Subcutaneous abdominal adipose tissue (tissue), 5 donors: ENCODE data around the gene PTGIR.

Experiments
- H3K27ac ChIP-seq: one replicate; pipeline ENCODE4 v1.7.0; 2013; ENCODE audit warnings: low read depth, mild to moderate bottlenecking, inconsistent platforms, low read length, moderate library complexity
- H3K27me3 ChIP-seq, 5 donors: one replicate each; pipeline ENCODE4 v1.7.0; 2013; ENCODE audit warnings: low read length in 5 of 5, inconsistent platforms in 1 of 5; ENCODE audit not compliant: control insufficient read depth in 5 of 5, insufficient read depth in 4 of 5
- H3K36me3 ChIP-seq, 5 donors: one replicate each; pipeline ENCODE4 v1.7.0; 2013; ENCODE audit warnings: low read length in 5 of 5; ENCODE audit not compliant: control insufficient read depth in 5 of 5, insufficient read depth in 5 of 5
- H3K4me1 ChIP-seq, 5 donors: one replicate each; pipeline ENCODE4 v1.7.0; 2013; ENCODE audit warnings: low read length in 5 of 5, mild to moderate bottlenecking in 3 of 5, moderate library complexity in 1 of 5; ENCODE audit not compliant: control insufficient read depth in 5 of 5, insufficient read depth in 5 of 5
- H3K4me3 ChIP-seq, 5 donors: one replicate each; pipeline ENCODE4 v1.7.0; 2013; ENCODE audit warnings: low read length in 5 of 5, low read depth in 1 of 5
- H3K9ac ChIP-seq, 5 donors: one replicate each; pipeline ENCODE4 v1.7.0; 2013; ENCODE audit warnings: low read length in 5 of 5, mild to moderate bottlenecking in 4 of 5, moderate library complexity in 3 of 5
- H3K9me3 ChIP-seq, 5 donors: one replicate each; pipeline ENCODE4 v1.7.0; 2013; ENCODE audit warnings: low read length in 5 of 5; ENCODE audit not compliant: control insufficient read depth in 5 of 5
- donor health status: healthy.
- donor health status: healthy.
- donor health status: healthy.
- donor health status: healthy.
- donor health status: healthy.

PTGIR gene, protein sequence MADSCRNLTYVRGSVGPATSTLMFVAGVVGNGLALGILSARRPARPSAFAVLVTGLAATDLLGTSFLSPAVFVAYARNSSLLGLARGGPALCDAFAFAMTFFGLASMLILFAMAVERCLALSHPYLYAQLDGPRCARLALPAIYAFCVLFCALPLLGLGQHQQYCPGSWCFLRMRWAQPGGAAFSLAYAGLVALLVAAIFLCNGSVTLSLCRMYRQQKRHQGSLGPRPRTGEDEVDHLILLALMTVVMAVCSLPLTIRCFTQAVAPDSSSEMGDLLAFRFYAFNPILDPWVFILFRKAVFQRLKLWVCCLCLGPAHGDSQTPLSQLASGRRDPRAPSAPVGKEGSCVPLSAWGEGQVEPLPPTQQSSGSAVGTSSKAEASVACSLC

GRCh38 chr19:46624958-46625661 lies at the start of gene PTGIR:
TSS of gene PTGIR (minus strand) at chr19:46625089. CDS start at chr19:46624225, 864 bp downstream.
- no peaks in the 10 kb centered on the region for H3K9me3 ChIP-seq
- H3K4me1 ChIP-seq, result peaks cover 5 to 66% (median 48%) of the 10 kb centered on the region in 5 donors
- peak within 1 kb of the TSS; percentile 83 for H3K27ac ChIP-seq
- H3K27me3 ChIP-seq, result peaks cover 0 to 9% (median 0%) of the 10 kb centered on the region in 5 donors
- peak within 1 kb of the TSS in 3 of 5 donors; percentile 39 to 56 (median 42) for H3K9ac ChIP-seq
- H3K36me3 ChIP-seq, result no peaks in the 10 kb centered on the region
- H3K4me3 ChIP-seq, result peak within 1 kb of the TSS in 4 of 5 donors; percentile 53 to 63 (median 57)

DNA sequence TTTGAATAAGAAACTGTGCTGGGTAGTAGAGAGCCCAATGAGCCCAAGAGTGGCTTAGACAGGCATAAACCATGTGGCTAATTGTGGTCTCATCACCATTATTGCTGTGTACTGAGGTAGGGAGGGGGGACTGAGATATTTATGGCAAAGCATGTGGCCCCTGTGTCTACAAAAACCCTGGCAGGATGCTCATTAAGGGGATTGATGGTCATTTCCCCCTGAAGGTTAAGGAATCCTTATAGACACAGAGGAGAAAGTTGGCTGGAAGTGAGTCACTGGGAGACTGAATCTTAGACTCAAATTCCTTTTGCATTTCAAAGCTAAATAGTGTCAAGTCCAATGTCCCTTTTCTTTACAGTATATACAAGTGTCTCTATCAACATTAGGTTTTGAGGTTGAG lies 45.9 kb upstream of the PTGIR start:
- no peaks in the 10 kb centered on the region for H3K27me3 ChIP-seq
- H3K9me3 ChIP-seq, result no peaks in the 10 kb centered on the region
- H3K4me3 ChIP-seq, result no peak overlapping the region
- H3K27ac ChIP-seq, result no peak overlapping the region
- peaks cover 0 to 32% (median 23%) of the 10 kb centered on the region in 5 donors for H3K36me3 ChIP-seq
- H3K9ac ChIP-seq, result no peak overlapping the region
- no peaks in the 10 kb centered on the region for H3K4me1 ChIP-seq

- Histone ChIP-seq H3K4me3 (no peak overlapping the region), H3K9ac (no peak overlapping the region), H3K4me1 (no peaks in the 10 kb centered on the region), H3K27me3 (peaks cover 0 to 2% (median 0%) of the 10 kb centered on the region in 5 donors), H3K36me3 (peaks cover 0 to 15% (median 9%) of the 10 kb centered on the region in 5 donors), H3K9me3 (no peaks in the 10 kb centered on the region), H3K27ac (no peak overlapping the region)
Measured at GRCh38 chr19:46668662-46669061, 43.8 kb upstream of the PTGIR start.

GRCh38 chr19:46665072-46665471 lies 40.2 kb upstream of the PTGIR start:
- Histone ChIP-seq H3K9ac (no peak overlapping the region), H3K27me3 (peaks cover under 1 to 8% (median 4%) of the 10 kb centered on the region in 5 donors), H3K4me1 (peaks cover 0 to 15% (median 14%) of the 10 kb centered on the region in 5 donors), H3K4me3 (no peak overlapping the region), H3K36me3 (no peaks in the 10 kb centered on the region), H3K9me3 (no peaks in the 10 kb centered on the region), H3K27ac (no peak overlapping the region)

GRCh38 chr19:46661735-46662592 lies 37.1 kb upstream of the PTGIR start:
- peak overlapping the region in 1 of 5 donors; percentile 42 for H3K9ac ChIP-seq
- H3K27me3 ChIP-seq, result peaks cover 13 to 21% (median 19%) of the 10 kb centered on the region in 5 donors
- peak overlapping the region; percentile 47 to 64 (median 54) for H3K4me3 ChIP-seq
- H3K27ac ChIP-seq, result peak overlapping the region; percentile 59
- peaks cover 0 to 26% (median 24%) of the 10 kb centered on the region in 5 donors for H3K4me1 ChIP-seq
- H3K36me3 ChIP-seq, result no peaks in the 10 kb centered on the region
- no peaks in the 10 kb centered on the region for H3K9me3 ChIP-seq

DNA sequence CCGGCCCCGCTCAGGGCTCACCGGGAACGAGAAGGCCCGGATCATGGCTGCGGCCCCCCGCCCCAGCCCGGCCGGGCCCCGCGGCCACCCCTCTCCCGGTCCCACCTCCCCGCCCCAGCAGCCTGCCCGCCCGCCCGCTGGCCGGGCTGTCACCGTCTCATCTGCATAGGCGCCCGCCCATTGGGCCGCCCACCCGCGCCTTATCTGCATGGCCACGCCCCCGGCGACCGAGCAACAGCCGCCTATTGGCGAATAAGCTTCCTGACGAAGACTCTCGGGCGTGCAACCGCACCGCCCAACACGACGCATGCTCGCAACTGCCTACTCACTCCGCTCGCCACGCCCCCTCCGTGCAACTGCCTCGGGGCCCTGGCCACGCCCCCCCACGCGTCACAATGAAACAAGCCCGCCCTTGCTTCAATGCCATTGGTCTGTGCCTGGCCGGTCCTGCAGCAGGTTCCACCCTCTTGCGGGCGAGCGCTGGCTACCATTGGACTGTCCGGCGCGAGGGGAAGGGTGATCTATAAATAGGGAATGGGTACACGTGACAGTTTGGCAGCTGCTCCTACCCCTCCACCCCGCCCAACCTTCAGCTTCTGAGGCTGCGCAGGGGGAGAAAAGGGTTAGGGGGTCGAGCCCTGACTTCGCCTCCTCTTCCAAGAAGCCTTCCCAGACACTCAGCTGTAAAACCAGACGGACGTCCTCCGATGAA lies 36.3 kb upstream of the PTGIR start, which contains the start of gene DACT3:
Gene DACT3, minus strand, starts transcription at position 163 of the 712 bp plus-strand sequence. Its CDS starts 118 bp downstream, at position 45.
- Histone ChIP-seq H3K4me3 (peak within 1 kb of the TSS; percentile 57 to 82 (median 64)), H3K4me1 (peaks cover 0 to 26% (median 24%) of the 10 kb centered on the region in 5 donors), H3K27ac (peak within 1 kb of the TSS; percentile 59), H3K36me3 (no peaks in the 10 kb centered on the region), H3K9me3 (no peaks in the 10 kb centered on the region), H3K9ac (peak within 1 kb of the TSS in 4 of 5 donors; percentile 51 to 72 (median 57)), H3K27me3 (peaks cover 13 to 21% (median 19%) of the 10 kb centered on the region in 5 donors)

DNA sequence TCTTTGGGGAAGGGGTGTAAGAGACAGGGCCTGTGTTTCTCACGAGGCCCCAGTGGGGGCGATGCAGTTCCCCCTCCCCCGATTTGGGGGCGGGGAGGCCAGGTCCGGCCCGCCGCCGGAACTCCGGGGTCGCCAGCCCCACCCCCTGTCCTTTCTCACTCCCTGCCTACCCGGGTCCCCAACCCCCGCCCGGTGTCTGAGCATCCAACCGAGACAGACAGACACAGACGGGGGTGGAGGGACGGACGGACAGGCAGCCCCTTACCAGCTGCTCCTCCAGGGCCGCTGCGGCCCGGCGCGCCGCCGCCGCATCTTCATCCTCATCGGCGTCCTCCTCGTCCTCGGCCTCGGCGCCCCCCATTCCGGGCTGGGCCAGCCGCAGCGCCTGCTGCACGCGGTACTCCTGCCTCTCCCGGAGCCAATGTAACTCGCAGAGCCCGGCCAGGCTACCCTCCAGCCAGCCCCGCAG lies 35.7 kb upstream of the PTGIR start:
- Histone ChIP-seq H3K27ac (no peak overlapping the region), H3K27me3 (peaks cover 13 to 21% (median 19%) of the 10 kb centered on the region in 5 donors), H3K36me3 (no peaks in the 10 kb centered on the region)

GRCh38 chr19:46660008-46660517 lies 35.2 kb upstream of the PTGIR start:
- H3K9ac ChIP-seq, result peak overlapping the region in 3 of 5 donors; percentile 51 to 72 (median 56)

More for the DNA sequence above, 35.7 kb upstream of the PTGIR start:
- H3K9ac ChIP-seq, result peak overlapping the region in 4 of 5 donors; percentile 51 to 72 (median 57)
- no peaks in the 10 kb centered on the region for H3K9me3 ChIP-seq
- peak overlapping the region; percentile 29 to 82 (median 64) for H3K4me3 ChIP-seq
- H3K4me1 ChIP-seq, result peaks cover 0 to 26% (median 24%) of the 10 kb centered on the region in 5 donors

More at GRCh38 chr19:46660008-46660517, 35.2 kb upstream of the PTGIR start:
- peaks cover 0 to 26% (median 24%) of the 10 kb centered on the region in 5 donors for H3K4me1 ChIP-seq
- H3K27me3 ChIP-seq, result peaks cover 13 to 21% (median 19%) of the 10 kb centered on the region in 5 donors
- H3K36me3 ChIP-seq, result no peaks in the 10 kb centered on the region
- no peaks in the 10 kb centered on the region for H3K9me3 ChIP-seq
- H3K4me3 ChIP-seq, result peak overlapping the region; percentile 29 to 82 (median 64)
- H3K27ac ChIP-seq, result no peak overlapping the region
